SIG-M5 (cell line): ENCODE data around the gene WHRN.

Experiments
- DNase-seq: peaks from one replicate; lab custom pipeline; 2025; lab: John Stamatoyannopoulos, UW

The WHRN gene

DNA sequence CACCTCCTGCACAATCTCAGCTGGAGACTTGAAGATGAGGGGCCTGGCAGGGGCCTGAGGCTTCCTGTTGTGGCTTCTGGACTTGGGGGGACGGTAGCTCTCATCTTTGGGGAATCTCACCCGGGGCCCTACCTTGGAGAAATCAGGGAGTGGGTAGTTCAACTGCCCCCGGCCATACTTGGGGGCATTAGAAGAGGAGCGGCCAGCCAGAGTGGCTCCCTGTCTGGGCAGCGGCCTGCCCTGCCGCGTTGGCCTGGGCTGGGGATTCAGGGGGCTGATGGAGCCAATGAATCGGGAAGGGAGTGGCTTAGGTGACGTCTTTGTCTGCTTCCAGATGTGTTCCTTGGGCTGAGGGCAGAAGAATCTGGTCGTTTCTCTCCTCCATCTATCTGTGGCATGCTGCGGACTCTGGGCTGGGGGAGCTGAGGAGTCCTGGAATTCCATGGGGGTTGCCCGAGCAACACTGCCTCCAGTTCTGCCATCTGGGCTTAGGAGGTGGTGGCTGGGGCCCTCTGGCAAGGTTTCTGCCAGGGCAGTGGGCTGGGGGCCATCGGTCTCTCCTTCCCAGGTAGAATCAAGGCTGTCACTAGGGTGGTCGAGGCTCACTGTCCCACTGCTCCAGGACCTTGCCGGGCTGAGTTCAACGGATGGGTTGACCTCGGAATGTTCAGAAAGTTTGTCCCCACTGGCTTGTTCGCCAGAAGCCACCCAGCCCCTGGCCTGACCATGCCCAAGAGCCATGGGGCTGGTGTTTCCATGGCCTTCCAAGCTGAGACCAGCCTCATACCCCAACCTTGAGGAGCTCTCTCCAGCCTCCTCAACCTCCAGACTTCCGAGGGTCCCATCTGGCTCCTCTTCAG is 128.5 kb downstream of the WHRN start:
- no peak for DNase-seq

DNA sequence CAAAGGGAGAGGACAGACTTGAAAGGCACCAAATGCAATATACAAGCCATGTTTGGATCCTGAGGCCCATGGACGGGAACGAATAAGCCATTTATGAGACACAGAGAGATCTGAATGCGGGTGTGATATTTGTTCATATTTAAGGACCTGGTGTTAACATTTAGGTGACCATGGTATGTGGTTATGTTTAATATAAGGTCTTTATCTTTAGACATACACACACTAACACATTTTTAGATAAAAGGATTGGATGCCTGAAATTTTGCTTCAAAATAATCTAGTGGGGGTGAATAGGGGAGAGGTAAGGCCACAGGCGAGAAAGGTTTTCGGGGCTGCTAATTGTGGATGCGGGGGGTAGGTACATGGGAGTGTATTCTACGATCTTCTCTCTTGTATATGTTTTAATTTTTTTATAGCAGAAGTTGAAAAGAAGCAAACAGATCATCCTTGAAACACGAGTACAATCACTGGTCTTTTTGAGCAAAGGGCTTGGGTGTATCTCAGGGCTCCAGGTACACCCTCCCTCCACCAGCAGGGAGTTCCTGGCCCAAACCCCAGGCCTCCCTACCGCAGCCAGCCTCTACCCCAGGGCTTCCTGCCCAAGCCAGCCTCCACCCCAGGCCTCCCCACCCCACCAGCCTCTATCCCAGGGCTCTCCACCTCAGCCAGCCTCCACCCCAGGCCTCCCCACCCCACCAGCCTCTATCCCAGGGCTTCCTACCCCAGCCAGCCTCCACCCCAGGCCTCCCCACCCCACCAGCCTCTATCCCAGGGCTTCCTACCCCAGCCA is 129.7 kb downstream of the WHRN start:
- DNase-seq, result no peak

- DNase-seq, result no peak
These were observed 130.3 kb downstream of the WHRN start for GRCh38 chr9:114374936-114375335.

GRCh38 chr9:114373960-114374730 is 131.1 kb downstream of the WHRN start:
- no peak for DNase-seq

DNA sequence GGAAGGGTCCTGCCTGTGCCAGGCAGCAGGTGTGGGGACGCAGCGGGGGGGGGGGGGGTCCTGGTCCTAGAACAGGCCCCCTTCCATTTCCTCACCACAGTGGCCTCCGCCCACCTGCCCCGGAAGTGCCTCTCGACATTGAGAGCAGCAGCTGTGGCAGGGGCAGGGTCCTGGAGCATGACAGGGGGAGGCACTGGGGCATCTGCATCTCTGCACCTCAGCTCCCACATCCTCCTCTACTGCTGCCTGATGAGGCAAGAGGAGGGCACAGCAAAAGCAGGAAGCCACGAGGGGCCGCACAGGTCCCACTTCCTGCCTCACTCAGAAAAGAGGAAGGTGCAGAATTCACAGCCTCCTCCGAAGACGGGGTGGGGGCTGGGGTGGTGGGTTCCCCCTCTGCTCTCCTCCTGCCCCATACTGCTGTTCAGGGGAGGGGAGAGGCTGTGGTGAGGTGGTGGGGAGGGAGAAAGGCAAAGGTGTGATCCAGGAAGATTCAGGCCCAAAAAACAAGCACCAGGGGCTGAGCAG is 132.3 kb downstream of the WHRN start:
- peak; percentile 91 for DNase-seq

GRCh38 chr9:114371973-114372917 is 133.0 kb downstream of the WHRN start:
- no peak for DNase-seq

DNA sequence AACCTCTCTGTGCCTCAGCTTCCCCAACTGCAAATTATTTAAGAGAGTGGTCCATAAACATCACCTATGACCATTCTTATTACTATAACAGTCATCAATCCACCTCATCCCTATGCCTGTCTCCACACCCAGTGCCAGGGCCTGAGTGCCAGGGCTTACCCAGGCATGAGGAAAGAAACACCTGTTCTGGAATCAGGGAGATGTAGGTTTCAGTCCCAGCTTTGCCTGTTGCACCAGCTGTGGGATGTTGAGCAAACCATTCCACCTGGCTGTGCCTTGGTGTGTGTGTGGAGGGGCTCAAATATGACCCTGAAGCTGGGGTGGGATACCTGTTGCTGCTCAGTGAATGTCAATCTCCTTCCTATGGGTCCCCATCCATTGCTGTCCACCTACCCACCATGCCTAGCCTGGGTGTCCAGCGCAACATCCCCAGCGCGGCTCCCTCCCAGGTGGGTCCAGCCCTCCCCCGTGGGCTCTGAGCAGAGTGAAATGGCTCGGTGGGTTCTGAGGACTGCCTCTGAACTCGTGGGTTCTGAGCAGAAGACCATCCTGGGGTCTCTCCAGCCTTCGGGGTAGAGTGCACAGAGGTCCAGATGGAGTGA is 133.8 kb downstream of the WHRN start:
- DNase-seq, result no peak

- DNase-seq, result no peak
These were observed 134.3 kb downstream of the WHRN start for GRCh38 chr9:114370968-114371320.

DNA sequence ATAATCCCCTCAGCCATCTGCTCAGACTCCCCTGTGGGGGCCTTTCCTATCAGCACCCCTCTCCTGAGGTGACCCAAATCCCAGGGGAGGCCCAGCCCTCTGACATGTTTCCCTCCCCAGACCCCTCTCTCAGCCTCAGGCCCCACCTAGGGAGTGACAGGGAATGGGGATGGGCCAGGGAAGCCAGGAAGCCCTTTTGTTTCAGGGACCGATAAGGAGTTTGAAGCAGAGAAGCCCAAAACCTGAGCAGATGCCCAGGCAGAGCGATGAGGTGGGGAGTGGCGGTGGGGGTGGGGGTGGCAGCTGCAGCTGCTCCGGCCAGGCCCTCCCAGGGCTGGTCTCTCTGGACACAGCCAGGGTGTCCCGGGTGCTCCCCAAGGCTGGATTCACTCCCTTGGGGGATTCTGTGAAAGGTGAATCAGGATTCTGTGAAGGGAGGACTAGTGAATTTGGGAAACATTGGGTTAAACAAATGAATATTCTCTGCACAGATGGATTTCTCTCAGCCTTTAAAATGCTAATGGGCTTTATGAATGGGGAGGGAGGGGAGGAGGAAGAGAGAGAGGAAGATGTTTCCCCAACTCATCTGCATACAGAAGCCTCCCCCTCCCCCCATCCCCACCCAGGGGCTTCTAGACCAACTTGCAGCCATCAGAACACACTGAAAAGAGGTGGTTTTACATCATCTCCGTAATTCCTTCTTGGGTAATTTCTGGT is 134.9 kb downstream of the WHRN start:
- no peak for DNase-seq

DNA sequence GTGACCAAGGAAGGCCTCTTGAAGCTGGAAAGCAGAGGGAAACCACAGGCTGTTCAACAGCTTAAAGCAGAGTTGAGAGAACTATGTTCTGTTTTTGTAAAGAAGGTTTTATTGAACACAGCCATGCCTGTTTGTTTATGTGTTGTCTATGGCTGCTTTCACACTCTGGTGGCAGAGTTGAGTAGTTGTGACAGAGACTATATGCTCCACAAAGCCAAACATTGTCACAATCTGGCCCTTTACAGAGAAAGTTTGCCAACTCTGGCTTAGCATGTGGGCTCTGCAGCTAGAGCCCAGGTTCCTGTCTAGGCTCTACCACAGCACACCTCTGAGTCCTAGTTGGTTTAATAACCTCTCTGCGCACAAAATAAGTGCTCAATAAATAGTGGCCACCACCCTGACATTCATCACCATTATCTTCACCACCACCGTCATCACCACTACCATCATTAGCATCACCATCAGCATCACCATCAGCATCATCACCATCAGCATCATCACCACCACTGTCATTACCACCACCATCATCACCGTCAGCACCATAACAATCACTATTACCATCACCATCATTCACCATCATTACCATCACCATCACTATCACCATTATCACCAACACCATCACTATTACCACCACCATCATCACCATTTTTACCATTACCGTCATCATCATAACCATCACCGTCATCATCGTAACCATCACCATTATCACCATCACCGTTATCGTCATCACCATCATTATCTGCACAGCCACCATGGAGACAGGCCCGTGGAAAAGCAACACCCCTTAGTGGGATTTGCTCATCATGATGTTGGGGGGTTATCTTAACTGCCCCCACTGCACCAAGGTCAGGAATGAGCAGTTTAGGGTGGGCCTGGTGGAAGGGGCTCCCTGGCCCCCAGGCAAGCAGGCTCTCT is 135.8 kb downstream of the WHRN start:
- no peak for DNase-seq

DNA sequence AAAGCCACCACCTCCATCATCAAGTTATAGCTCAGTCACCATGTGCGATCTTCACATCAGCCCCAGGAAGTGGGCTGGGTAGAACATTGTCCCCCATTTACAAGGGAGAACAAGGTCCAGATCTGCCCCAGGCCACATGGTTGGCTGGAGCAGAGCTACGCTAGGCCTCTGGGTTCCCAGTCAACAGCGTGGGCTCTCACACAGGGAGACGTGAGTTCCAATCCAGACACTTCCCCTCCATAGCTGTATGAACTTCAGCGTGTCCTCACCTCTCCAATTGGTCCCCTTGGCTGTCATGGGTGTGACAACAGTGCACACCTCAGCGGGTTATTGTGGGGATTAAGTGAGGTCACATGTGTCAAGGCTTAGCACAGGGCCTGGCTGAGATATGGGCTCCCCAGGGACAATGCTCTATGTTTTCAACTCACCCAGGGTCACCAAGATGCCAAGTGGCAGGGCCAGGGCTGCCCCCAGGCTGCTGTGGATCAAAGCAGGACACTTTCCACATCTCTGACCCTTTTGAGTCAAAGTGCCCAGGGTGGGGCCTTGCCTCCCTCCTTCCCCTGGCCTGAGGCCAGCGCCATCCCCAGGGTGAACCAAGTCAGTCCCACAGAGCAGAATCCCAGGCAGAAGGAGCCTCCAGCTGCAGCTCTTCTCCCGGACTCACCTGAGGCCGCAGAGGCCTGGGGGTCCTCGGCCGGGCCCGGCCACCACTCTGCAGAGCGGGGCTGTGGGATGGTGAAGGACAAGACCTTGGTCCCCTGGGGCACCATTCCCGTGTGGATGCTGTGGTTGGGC is 137.3 kb downstream of the WHRN start:
- no peak for DNase-seq

- no peak for DNase-seq
These were observed 137.9 kb downstream of the WHRN start for GRCh38 chr9:114367366-114367765.

DNA sequence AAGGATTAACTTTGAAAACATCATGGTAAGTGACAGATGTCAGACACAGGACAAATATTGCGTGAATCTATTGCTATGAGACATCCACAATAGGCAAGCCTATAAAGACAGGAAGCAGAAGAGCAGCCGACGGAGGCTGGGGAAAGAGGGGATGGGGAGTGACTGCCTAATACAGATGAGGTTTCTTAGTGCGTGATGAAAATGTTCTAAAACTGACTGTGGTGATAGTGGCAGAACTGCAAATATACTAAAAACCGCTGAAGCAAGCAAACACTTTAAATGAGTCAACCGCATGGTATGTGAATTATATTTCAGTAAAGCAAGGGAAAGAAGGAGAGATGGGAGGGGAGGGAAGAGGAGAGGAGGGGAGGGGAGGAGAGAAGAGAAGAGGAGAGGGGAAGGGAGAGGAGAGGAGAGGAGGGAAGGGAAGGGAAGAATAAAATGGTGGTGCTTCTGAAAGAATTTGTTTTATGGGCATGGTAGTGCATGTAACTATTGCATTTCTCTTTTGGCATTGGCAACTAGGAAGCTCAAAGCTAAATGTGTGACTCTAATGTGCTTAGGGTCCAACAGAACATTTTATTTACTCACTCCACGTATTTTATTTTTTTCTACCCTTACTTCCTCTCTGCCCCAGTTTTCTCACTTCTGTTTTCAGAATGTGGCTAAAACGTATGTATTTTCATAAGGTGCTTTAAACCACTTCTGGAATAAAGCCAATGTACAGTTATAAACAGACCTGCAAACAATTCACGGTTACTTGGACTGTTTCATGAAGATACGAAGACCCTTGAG is 138.7 kb downstream of the WHRN start:
- DNase-seq, result peak; percentile 36

- DNase-seq, result no peak
These were observed 140.1 kb downstream of the WHRN start for GRCh38 chr9:114365194-114365593.

- peak; percentile 84 for DNase-seq
These were observed 140.9 kb downstream of the WHRN start for GRCh38 chr9:114364134-114365041.

GRCh38 chr9:114363424-114363823 is 141.8 kb downstream of the WHRN start:
- no peak for DNase-seq
